Measurements from ENCODE around the gene IPO9.

Gene IPO9
- total RNA-seq, result 58.6 to 82.6 reads per million in 2 donors

DNA sequence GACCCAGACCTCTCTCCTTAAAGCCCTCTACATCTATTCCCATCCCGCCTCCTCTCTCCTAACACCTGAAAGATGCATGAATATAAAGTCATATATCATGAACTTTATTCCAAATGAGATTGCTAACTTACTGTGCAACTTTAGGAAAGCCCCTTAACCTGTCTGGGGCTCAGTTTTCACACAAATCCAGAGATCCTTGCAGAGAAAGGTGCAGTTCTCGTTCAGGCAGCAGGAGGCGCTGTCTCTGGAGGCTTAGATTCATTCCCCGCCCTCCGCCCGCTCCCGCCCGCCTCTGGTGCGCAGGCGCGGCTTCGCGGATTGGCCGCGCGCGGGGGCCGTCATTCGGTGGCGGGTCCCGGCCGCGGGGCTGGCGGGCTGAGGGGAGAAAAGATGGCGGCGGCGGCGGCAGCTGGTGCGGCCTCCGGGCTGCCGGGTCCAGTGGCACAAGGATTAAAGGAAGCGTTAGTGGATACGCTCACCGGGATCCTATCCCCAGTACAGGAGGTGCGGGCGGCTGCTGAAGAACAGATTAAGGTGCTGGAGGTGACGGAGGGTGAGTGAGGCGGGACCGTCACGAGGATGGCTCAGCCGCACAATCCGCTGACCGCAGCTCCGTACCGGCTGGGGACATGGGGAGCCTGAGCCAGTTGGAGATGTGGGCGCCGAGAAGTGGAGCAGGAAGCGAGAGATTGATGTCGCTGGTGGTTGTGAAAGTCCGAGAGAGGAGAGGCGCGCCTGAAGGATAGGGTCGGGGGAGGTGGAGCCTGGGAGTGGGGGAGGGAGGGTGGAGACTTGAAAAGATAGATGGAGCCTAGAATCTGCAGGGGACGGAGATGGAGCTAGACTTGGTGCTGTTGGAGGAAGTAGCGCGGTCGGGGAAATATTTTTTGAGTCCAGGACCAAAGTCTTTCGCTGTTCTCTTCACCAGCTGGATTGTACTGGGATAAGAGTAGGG is at the start of gene IPO9:
Gene IPO9 (plus strand): TSS at position 338 of the 955 bp plus-strand sequence. CDS start 53 bp downstream, at position 391.
- DNase-seq, result peak; percentile 89 to 94 (median 91)

DNA sequence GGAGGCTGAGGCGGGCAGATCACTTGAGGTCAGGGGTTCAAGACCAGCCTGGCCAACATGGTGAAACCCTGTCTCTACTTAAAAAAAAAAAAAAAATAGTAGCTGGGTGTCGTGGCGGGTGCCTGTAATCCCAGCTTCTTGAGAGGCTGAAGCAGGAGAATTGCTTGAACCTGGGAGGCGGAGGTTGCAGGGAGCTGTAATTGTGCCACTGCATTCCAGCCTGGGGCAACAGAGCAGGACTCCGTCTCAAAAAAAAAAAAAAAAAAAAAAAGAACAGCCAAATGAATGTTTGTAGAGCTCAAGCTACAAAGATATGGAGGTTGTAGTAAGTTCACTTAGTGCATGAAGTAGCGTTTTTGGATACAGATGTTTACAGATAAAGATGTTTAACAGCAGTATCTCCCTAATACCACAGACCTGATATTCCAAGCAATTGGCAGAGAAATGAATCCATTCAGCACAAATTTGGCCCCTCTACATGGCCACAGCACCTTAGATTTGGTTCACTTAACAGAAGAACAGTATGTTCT is 49.5 kb upstream of the IPO9 start:
- no peak for DNase-seq

DNA sequence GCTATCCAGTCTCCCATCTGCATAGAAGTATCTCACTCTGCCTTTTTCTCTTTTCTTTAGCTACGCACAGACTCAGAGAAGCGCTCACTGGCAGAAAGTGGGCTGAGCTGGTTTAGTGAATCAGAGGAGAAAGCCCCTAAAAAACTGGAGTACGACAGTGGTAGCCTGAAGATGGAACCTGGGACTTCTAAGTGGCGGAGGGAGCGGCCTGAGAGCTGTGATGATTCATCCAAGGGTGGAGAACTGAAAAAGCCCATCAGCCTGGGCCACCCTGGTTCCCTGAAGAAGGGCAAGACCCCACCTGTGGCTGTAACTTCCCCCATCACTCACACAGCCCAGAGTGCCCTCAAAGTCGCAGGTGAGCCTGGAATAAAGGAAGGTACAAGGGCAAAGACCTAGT is 48.0 kb upstream of the IPO9 start:
- DNase-seq, result no peak

DNA sequence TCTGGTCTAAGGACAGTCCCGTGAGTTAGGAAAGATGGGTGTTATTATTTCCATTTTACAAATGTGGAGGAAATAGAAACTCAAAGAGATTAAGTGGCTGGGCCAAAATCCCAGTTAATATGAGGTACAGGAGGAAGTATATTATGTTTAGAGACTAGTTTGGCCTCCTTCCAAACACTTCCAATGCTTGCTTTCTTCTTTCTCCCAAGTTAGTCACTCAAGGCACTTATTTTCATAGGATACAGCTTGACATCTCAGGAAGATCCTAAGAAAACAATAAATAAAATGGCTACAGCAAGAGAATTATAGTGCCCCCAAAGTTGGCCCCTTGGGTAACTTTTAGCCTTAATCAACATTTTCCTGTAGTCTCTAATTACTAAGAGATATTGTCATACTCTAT is 47.5 kb upstream of the IPO9 start:
- no peak for DNase-seq

DNA sequence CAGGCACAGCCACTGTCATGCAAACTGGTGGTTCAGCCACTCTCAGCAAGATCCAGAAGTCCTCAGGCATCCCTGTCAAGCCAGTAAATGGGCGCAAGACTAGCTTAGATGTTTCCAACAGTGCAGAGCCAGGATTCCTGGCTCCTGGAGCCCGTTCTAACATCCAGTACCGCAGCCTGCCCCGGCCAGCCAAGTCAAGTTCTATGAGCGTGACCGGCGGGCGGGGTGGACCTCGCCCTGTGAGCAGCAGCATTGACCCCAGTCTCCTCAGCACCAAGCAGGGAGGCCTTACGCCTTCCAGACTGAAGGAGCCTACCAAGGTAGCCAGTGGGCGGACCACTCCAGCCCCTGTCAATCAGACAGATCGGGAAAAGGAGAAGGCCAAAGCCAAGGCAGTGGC is 46.6 kb upstream of the IPO9 start:
- DNase-seq, result no peak

DNA sequence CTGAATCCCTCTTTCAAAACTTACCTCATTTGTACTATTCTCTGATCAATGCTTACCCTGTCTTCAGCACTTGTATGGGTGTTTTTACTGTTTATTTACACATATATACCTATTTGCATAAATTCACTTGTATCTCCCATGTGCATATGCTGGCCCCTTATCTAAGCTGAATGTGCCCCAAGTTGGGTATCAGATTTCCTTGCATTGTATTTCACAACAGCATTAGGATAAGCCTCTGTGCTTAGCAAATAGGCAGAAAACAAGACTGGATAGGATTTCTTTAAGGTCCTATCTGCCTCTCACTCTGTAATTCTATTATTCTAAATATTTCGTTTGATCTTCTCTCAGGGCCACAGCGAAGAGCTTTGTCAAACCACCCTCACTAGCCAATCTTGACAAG is 45.9 kb upstream of the IPO9 start:
- DNase-seq, result no peak

DNA sequence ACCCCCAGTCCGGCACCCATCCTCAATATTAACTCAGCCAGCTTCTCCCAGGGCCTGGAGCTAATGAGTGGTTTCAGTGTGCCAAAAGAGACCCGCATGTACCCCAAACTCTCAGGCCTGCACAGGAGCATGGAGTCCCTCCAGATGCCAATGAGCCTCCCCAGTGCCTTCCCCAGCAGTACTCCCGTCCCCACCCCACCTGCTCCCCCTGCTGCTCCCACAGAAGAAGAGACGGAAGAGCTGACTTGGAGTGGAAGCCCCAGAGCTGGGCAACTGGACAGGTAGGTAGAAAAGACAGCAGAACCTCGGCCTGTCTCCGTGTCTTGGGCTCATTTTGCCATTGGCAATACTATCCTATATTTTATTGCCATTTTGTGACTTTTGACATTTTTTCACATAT is 45.4 kb upstream of the IPO9 start:
- DNase-seq, result no peak

DNA sequence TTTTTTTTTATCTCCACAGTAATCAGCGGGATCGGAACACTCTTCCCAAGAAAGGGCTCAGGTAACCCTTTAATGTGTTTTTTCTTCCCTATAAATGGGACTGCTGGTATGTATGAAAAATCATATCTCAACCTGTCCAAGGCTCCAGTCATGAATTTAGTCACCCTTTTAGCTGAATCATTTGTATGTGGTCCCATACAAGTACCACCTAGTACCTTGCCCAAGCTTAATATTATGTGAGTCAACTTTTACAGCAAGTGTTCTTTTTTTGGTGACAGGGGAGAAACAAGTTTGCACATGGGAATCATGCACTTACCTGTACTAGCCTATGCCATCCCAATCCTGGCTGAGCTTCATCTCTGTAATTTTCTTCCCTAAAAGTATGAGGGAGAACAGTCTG is 43.7 kb upstream of the IPO9 start:
- no peak for DNase-seq

DNA sequence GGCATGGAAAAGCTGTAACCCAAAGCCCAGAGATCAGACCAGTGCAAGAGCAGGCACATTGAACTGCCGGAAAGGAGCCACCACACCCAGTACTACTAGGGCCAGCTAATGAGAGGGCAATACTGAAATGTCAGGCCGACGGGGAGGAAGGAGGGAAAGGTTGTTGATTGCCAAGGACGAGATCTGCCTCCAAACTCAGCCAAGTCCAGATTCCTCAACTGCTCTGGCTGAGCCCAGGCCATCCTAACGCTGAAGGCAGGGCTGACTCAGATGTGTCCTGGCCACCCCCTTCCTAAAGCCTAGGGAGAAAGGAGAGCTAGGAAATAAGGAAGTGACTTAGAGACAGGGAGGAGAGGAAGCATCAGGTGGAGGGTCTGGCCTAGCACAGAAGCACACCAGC is 42.1 kb upstream of the IPO9 start:
- DNase-seq, result no peak

DNA sequence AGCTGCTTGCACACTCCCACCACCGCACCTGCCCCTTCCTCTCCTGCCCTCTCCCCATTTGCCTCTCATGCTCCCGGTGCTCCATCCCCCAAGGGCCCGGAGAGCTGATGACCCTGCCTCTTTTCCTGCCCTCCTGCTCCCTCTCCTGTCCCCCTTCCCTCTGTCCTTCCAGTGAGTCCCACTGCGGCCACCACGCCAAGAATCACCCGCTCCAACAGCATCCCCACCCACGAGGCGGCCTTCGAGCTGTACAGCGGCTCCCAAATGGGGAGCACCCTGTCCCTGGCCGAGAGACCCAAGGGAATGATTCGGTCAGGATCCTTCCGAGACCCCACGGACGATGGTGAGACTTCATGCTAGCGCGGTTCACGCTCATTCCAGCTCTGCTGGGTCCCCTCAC is 40.7 kb upstream of the IPO9 start:
- DNase-seq, result no peak

DNA sequence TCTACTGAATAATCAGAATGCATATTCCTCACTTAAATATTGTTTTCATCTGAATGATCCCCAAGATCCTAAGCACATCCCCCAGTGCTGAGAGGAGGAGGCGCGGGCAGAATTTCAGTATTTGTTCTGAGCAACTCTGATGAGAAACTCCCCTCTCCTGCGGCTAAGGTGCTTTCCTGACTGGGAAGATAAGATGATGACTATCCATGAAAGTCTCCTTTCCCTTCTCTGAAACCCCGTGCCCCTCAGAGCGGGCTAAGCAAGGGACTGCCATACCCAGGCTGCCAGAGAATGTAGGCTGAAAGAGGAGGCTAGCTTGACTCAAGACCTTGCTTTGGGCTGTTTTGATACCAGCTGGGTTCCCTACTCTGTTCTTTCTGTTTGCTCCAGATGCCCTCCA is 39.7 kb upstream of the IPO9 start:
- DNase-seq, result no peak

DNA sequence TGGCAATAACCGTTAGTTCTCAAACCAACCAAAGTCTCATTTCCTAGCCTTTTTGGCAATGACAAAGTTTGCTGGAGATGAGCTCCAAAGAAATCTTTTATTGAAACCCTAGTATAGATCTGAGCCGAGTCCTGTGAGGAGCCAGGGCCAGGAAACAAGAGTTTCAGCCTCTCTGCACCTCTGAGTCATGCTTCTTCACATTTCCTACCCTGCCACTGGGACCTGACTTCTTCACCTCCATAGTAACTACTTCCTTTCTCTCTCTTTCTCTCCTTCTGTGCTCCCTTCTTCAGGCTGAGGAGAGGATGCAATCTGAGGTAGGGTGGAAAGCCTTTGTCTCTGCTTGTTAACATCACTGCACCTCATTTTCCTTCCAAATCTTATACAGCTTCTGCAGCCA is 38.7 kb upstream of the IPO9 start:
- DNase-seq, result no peak

DNA sequence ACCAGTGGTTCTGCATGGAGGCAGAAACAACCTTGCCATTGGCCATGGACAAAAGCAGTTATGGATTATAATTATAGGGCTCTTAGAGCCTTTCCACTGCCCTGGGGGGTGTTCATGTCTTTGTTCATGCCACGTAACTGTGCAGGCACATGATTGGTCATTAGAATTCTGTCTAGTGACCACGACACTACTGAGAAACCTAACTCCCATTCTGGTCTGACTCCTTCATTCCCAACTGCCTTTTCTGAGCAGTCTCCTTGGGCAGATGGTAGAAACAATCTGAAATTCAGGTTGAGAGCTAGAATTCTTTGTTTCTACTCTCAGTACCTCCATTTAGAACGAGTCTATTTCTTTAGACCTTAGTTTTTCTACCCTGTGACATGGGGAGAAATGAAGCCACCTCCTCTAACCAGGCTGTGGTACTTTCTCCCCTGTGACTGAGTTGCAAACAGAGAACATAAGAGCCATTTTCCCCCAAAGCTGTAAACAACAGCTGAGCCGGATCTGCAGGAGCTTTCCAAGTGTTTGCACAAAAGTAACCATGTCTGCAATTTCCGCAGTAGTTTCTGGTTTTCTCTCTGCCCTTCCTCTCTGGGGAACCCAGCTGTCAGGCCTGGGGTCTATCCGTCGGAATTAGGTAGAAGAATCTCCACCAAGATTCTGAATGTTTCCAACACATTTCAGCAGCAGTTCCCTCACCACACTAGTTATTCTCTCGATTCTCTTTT is 37.7 kb upstream of the IPO9 start:
- no peak for DNase-seq

DNA sequence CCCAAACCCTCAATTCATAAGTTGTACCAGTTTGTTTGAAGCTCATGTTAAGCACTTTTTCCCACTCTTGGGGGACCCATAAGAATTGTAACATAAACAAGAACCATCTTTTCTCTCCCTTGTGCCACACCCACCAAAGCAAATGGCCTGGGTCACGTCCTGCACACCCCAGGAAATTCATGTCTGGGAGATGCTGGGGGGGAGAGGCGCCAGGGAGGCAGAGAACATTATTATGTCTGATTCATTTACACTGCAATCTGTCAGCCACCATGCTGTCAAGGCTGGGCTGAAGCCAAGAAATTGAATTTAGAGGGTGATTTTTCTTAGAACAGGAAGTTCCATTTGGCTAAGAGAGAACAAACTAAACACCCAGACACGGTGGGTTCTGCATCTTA is 37.2 kb upstream of the IPO9 start:
- DNase-seq, result no peak

DNA sequence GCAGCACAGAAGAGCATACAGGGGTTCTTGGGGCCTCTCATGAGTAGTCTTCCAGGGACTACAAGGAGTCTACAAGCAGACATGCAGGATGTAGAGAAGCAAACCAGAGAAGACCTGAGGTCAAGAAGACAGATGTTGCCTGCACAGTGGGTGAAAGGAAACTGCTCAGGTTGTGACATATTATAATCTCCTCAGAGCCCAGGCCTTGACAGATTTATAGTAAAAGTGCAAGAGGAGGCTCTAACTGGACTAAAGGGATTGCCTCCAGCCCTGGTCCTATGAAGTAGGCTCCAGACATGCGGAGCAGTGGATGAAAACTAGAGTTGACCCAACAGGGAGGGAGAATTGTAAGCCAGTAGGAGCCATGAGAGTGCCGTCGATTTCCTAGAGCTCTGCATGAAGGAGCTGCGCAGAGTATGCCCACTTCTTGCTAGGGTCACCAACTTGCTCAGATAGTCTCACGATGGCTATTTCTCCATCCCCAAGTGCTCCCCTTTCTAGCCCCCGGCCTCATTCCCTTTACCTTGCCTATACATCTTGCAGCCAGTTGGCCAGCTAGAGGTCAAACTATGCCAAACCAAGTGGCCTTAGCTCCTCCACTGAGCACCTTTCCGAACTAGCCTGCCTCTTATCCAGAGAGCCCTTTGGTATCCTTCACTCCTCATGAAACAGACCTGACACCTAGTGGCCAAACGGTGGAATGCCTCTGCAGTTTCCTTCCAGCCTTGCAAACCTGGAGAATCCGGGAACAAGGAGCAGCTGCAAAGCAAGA is 36.2 kb upstream of the IPO9 start:
- peak in 4 of 5 experiments; percentile 7 to 38 (median 14) for DNase-seq

DNA sequence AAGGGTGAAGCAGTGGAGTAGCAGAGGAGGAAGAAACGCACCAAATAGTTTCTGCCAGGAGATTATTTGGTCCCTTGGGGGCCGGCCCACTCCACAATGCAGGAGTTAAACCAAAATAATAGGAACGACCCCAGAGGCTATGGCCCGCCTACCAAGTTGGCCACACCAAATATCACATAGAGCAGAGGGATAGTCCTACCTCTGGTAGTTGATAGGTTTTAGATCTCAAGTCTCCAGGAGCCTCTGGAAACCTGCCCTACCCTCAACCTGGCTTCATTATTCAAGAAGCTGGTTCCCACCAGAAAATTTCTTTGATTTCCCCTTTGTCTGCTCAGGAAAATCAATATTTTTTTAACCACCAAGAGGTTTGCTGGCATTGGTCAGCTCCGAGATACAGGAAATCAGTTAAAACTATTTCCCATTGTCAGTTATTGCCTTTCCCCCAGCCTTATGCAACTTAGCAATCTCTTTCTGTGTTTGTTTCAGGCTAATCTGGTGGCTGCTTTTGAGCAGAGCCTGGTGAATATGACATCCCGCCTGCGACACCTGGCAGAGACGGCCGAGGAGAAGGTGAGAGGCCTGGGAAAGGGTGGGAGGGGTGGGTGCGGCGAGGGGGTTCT is 35.5 kb upstream of the IPO9 start:
- DNase-seq, result no peak

DNA sequence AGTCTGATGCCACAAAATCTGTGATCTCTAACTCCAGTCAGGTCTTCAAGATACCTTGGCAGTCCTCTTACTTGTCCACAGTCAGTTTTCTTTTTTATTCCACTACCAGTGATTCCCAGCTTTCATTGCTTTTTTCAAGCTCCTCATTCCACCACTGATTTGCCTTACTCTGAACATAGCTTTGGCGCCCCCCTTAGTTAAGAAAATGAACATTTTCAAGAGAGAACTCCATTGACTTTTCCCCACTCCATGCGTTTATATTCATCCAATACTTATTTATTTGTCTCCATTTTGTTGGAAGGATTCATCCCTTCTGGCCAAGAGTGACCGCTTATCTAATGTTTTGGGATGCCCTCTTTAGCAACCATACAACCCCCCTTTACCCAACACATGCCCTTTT is 33.9 kb upstream of the IPO9 start:
- DNase-seq, result no peak

DNA sequence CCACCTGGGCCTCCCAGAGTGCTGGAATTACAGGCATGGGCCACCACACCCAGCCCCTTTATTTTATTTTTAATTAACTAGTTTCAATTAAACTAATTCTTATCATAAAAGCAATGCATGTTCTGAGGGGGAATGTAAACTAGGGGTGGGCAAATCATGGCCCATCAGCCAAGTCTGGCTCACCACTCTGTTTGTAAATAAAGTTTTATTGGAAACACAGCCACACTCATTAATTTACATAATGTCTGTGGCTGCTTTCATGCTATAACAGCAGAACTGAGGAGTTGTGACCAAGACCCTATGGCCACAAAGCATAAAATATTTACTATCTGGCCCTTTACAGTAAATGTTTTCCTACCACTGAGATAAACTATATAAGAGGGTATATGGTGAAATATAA is 28.7 kb upstream of the IPO9 start:
- no peak for DNase-seq

DNA sequence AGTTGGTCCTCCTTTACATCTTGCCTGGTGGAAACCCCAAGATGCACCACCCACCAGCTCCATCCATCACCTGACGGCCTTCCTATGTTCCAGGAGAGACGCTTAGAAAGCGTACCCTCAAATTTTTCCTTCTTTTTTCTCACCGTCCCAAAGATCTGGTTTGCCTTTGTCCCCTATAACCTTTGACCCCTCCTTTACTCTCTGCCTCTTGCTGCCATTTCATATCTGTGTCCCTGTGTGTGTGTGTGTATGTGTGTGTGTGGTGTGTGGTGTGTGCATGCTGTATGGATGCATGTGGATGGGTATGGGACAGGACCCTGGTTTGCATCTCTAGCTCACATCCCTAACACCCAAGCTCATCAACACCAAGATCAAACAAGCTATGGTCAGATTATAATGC is 22.2 kb upstream of the IPO9 start:
- no peak for DNase-seq

DNA sequence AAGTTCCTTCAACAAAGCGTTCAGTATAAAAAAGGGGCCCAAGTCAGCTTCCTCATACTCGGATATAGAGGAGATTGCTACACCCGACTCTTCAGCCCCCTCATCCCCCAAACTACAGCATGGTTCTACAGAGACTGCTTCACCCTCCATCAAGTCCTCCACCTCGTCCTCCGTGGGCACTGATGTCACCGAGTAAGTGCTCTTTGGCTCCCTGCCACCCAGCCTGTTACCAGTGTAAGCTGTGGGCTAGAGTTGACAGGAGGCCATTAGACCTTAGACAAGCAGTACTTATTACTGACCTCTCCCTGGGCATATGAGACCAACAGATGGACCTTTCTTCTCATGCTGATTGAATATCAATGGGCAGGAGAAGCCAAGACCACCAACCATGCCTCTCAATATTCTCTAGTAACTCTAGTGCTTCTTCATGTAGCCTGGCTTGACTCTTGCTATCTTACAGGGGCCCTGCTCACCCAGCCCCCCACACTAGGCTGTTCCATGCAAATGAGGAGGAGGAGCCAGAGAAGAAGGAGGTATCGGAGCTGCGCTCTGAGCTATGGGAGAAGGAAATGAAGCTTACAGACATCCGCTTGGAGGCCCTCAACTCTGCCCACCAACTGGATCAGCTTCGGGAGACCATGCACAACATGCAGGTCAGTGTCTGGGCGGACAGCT is 20.9 kb upstream of the IPO9 start:
- no peak for DNase-seq

DNA sequence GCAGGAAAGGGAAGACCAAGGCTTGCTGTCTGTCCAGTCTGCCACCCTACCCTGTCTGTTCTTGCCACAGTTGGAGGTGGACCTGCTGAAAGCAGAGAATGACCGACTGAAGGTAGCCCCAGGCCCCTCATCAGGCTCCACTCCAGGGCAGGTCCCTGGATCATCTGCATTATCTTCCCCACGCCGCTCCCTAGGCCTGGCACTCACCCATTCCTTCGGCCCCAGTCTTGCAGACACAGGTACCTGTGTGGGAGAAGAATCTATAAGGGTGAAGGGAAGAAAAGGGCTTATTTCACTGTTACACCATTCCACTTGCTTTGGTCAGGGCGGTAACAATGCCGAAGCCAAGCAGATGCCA is 20.3 kb upstream of the IPO9 start:
- no peak for DNase-seq

DNA sequence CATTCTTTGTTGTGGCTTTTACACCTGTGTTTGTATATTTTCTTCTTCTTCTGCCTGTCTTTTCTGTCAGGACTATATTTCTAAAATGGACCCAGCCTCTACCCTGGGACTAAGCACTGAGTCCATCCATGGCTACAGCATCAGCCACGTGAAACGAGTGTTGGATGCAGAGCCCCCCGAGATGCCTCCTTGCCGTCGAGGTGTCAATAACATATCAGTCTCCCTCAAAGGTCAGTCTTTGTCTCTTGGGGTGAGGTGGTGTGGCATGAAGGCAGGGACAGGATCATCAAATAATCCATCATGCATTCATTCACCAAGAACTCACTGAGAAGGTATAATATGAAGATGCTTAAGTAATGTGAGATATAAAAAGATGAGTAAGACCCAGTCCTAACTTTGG is 19.1 kb upstream of the IPO9 start:
- DNase-seq, result no peak
